C4-2B (cell line): ENCODE measurements around the gene SOSTDC1.
"Not testable (repeated sequence)": the region's sequence is repeated elsewhere in the genome, so short reads cannot be mapped to it uniquely, and the experiment has no call there.

Experiments
- CTCF ChIP-seq: fragments of 450-650 bp; conservative IDR thresholded peaks from 2 replicates; pipeline ENCODE4 v1.5.1; 2017; ENCODE audit warnings: mild to moderate bottlenecking
- ZFX ChIP-seq: fragments of 450-650 bp; IDR thresholded peaks from 2 replicates; pipeline ENCODE4 v1.6.1; 2017

- TF ChIP-seq CTCF, ZFX: not testable (repeated sequence)
Observed at GRCh38 chr7:16443871-16444270, 21.7 kb downstream of the SOSTDC1 start.
